ENCODE data around the gene PPP1R12B.

DNA sequence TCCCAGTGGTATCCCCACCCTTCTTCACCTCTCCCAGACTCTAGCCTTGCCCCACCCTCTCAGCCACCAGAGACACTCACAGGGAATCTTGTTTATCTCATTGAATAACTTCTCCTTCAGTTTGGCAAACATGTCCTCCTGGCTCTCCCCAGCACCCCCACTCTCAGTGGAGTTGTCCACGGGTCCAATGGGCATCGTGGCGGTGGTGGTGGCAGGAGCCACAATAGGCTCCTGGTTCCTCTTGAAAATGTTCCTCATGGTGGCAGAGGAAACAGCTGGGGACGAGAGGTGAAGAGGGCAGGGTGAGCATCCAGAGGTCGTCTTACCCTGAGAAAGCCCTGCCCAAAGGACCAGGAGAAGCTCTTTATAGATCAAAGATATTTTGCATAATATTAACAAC lies 257.0 kb downstream of the PPP1R12B start:
- TF ChIP-seq, protein P1, sequence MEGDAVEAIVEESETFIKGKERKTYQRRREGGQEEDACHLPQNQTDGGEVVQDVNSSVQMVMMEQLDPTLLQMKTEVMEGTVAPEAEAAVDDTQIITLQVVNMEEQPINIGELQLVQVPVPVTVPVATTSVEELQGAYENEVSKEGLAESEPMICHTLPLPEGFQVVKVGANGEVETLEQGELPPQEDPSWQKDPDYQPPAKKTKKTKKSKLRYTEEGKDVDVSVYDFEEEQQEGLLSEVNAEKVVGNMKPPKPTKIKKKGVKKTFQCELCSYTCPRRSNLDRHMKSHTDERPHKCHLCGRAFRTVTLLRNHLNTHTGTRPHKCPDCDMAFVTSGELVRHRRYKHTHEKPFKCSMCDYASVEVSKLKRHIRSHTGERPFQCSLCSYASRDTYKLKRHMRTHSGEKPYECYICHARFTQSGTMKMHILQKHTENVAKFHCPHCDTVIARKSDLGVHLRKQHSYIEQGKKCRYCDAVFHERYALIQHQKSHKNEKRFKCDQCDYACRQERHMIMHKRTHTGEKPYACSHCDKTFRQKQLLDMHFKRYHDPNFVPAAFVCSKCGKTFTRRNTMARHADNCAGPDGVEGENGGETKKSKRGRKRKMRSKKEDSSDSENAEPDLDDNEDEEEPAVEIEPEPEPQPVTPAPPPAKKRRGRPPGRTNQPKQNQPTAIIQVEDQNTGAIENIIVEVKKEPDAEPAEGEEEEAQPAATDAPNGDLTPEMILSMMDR (IDR thresholded peaks at IDR 0.05; ENCODE audit: borderline replicate concordance, extremely low read depth, low read length, poor library complexity, severe bottlenecking), result no peak
- TF ChIP-seq EZH2 (IDR thresholded peaks at IDR 0.05; ENCODE audit: borderline replicate concordance, low read depth, low read length, severe bottlenecking), result no peak
